CD4-positive, CD25-positive, alpha-beta regulatory T cell (primary cell): ENCODE data around the gene NAPA. TPM values are rescaled to one million over a fixed set of nuclear protein-coding genes. Genes with fewer than 3 reads are reported as not detected.

Source experiments
- ATAC-seq, 2 donors: fragments of 150-1000 bp; cut with Tn5 transposase; one replicate each; pipeline ENCODE4 v1.10.0; 2021; ENCODE audit warnings: low read depth in 2 of 2, moderate number of reproducible peaks in 2 of 2, moderate library complexity in 1 of 2
- DNase-seq, 3 donors: peaks; one replicate each; pipeline versions ENCODE4 v3.0.0 to v3.0.0-alpha.2; 2012 to 2022; ENCODE audit warnings: mixed read lengths in 1 of 3
- H3K27ac ChIP-seq: one replicate; pipeline ENCODE4 v1.7.0; 2013; ENCODE audit warnings: mild to moderate bottlenecking, low read length; ENCODE audit not compliant: insufficient read depth, poor library complexity, severe bottlenecking
- H3K27me3 ChIP-seq: one replicate; pipeline ENCODE4 v1.7.0; 2013; ENCODE audit warnings: low read length; ENCODE audit not compliant: control insufficient read depth, insufficient read depth
- H3K36me3 ChIP-seq: one replicate; pipeline ENCODE4 v1.7.0; 2013; ENCODE audit warnings: mild to moderate bottlenecking, low read length, moderate library complexity; ENCODE audit not compliant: control insufficient read depth, insufficient read depth
- H3K4me1 ChIP-seq: 2 replicates; pipeline ENCODE4 v1.7.0; 2013; ENCODE audit warnings: mild to moderate bottlenecking, low read length; ENCODE audit not compliant: insufficient read depth, control insufficient read depth, poor library complexity, severe bottlenecking
- H3K4me3 ChIP-seq: one replicate; pipeline ENCODE4 v1.7.0; 2013; ENCODE audit warnings: low read depth, mild to moderate bottlenecking, low read length, moderate library complexity
- H3K9me3 ChIP-seq, 2 experiments: 1 replicate in 1 of 2; 2 replicates in 1 of 2; pipeline ENCODE4 v1.7.0; 2013; ENCODE audit warnings: low read length in 2 of 2, mild to moderate bottlenecking in 1 of 2, moderate library complexity in 1 of 2; ENCODE audit not compliant: control insufficient read depth in 2 of 2
- H3K27ac Mint-ChIP-seq, 3 donors: one replicate each; pipeline ENCODE4 v1.8.0; 2020 to 2022; ENCODE audit warnings: mild to moderate bottlenecking in 3 of 3, mixed read lengths in 3 of 3, moderate library complexity in 2 of 3
- H3K27me3 Mint-ChIP-seq: one replicate; pipeline ENCODE4 v1.8.0; 2022; ENCODE audit warnings: mild to moderate bottlenecking, mixed read lengths
- H3K36me3 Mint-ChIP-seq: one replicate; pipeline ENCODE4 v1.8.0; 2020; ENCODE audit warnings: mixed read lengths
- H3K4me1 Mint-ChIP-seq, 4 donors: one replicate each; pipeline ENCODE4 v1.8.0; 2020 to 2022; ENCODE audit warnings: mixed read lengths in 4 of 4, mild to moderate bottlenecking in 1 of 4
- H3K4me3 Mint-ChIP-seq, 4 donors: one replicate each; pipeline ENCODE4 v1.8.0; 2020 to 2022; ENCODE audit warnings: mild to moderate bottlenecking in 4 of 4, mixed read lengths in 4 of 4, moderate library complexity in 3 of 4
- H3K9me3 Mint-ChIP-seq, 7 donors: one replicate each; pipeline ENCODE4 v1.8.0; 2020 to 2022; ENCODE audit warnings: mixed read lengths in 7 of 7, mild to moderate bottlenecking in 3 of 7, moderate library complexity in 2 of 7
- polyA plus RNA-seq, 4 donors: library from polyadenylated mRNA; unstranded; fragments of 300-500 nt; fragmentation: Illumina TruSeq; gene quantifications; one replicate each; pipeline ENCODE4 v1.2.3, GENCODE V29; 2021
- total RNA-seq: library from RNA; stranded (reverse); gene quantifications from one replicate; pipeline ENCODE4 v1.2.3, GENCODE V29; 2022

Gene NAPA
- total and polyA plus RNA-seq, 5 donors from 2014 or later = 87.3 to 155 (median 93.0) TPM

GRCh38 chr19:47538812-47539211 is 23.9 kb upstream of the NAPA start:
- Histone ChIP-seq H3K27me3 (no peaks in the 10 kb centered on the region), H3K9me3 (no peaks in the 10 kb centered on the region), H3K27ac (no peak overlapping the region), H3K4me3 (no peak overlapping the region), H3K4me1 (peaks cover 7% of the 10 kb centered on the region), H3K36me3 (no peaks in the 10 kb centered on the region)
- no peak for ATAC-seq
- no peak overlapping the region for H3K27ac Mint-ChIP-seq
- H3K27me3 Mint-ChIP-seq = peaks cover 15% of the 10 kb centered on the region
- no peaks in the 10 kb centered on the region for H3K36me3 Mint-ChIP-seq
- H3K4me1 Mint-ChIP-seq = peaks cover 3 to 16% (median 10%) of the 10 kb centered on the region in 4 donors
- DNase-seq = no peak
- H3K9me3 Mint-ChIP-seq = no peaks in the 10 kb centered on the region
- no peak overlapping the region for H3K4me3 Mint-ChIP-seq

DNA sequence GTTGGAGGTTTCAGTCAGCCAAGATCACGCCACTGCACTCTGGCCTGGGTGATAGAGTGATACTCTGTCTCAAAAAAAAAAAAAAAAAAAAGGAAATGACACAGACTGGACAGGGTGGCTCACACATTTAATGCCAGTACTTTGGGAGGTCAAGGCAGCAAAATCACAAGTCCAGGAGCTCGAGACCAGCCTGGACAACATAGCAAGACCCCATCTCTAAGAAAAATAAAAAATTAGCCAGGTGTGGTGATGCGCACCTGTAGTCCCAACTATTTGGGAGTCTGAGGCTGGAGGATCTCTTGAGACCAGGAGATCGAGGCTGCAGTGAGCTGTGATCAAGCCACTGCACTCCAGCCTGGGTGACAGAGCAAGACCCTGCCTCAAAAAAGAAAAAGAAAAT is 22.6 kb upstream of the NAPA start:
- H3K36me3 Mint-ChIP-seq = no peaks in the 10 kb centered on the region
- H3K4me1 ChIP-seq = peaks cover 7% of the 10 kb centered on the region
- no peak overlapping the region for H3K27ac ChIP-seq
- DNase-seq = no peak
- no peak for ATAC-seq
- H3K27ac Mint-ChIP-seq = no peak overlapping the region
- no peaks in the 10 kb centered on the region for H3K27me3 ChIP-seq
- H3K36me3 ChIP-seq = no peaks in the 10 kb centered on the region
- H3K27me3 Mint-ChIP-seq = peaks cover 17% of the 10 kb centered on the region
- no peak overlapping the region for H3K4me3 ChIP-seq
- H3K4me1 Mint-ChIP-seq = peaks cover 3 to 16% (median 10%) of the 10 kb centered on the region in 4 donors
- H3K9me3 Mint-ChIP-seq = no peaks in the 10 kb centered on the region
- H3K9me3 ChIP-seq = no peaks in the 10 kb centered on the region
- no peak overlapping the region for H3K4me3 Mint-ChIP-seq

DNA sequence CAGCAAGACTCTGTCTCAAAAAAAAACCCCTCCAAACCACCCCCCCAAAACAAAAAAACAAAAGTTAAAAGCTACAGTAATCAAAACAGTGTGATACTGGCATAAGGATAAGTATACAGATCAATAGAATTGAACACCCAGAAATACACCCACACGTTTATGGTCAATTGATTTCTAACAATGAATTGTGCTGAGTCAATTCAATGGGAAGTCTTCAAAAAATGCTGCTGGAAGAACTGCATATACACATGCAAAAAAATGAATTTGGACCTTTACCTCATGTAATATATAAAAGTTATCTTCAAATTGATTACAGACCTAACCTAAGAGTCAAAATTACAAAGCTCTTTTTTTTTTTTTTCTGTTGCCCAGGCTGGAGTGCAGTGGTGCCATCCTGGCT is 19.8 kb upstream of the NAPA start:
- H3K27me3 ChIP-seq = no peaks in the 10 kb centered on the region
- no peak for DNase-seq
- no peak for ATAC-seq
- no peak overlapping the region for H3K4me3 ChIP-seq
- Mint-ChIP-seq H3K36me3 (no peaks in the 10 kb centered on the region), H3K27ac (no peak overlapping the region), H3K9me3 (no peaks in the 10 kb centered on the region), H3K27me3 (peaks cover 9% of the 10 kb centered on the region), H3K4me1 (peaks cover 0 to under 1% (median 0%) of the 10 kb centered on the region in 4 donors), H3K4me3 (no peak overlapping the region)
- H3K9me3 ChIP-seq = no peaks in the 10 kb centered on the region
- no peaks in the 10 kb centered on the region for H3K36me3 ChIP-seq
- H3K4me1 ChIP-seq = no peaks in the 10 kb centered on the region
- no peak overlapping the region for H3K27ac ChIP-seq

- no peak for ATAC-seq
- Mint-ChIP-seq H3K9me3 (no peaks in the 10 kb centered on the region), H3K36me3 (no peaks in the 10 kb centered on the region), H3K27me3 (peaks cover 9% of the 10 kb centered on the region), H3K4me1 (no peaks in the 10 kb centered on the region), H3K27ac (no peak overlapping the region), H3K4me3 (no peak overlapping the region)
- Histone ChIP-seq H3K9me3 (no peaks in the 10 kb centered on the region), H3K27ac (no peak overlapping the region), H3K4me1 (no peaks in the 10 kb centered on the region), H3K27me3 (no peaks in the 10 kb centered on the region), H3K4me3 (no peak overlapping the region), H3K36me3 (no peaks in the 10 kb centered on the region)
- DNase-seq = no peak
Observed at GRCh38 chr19:47531640-47532387, 17.0 kb upstream of the NAPA start.

GRCh38 chr19:47529018-47529742 is 14.3 kb upstream of the NAPA start:
- Histone ChIP-seq H3K4me3 (no peak overlapping the region), H3K27ac (no peak overlapping the region), H3K9me3 (no peaks in the 10 kb centered on the region), H3K36me3 (no peaks in the 10 kb centered on the region), H3K4me1 (no peaks in the 10 kb centered on the region), H3K27me3 (no peaks in the 10 kb centered on the region)
- no peak for ATAC-seq
- no peak overlapping the region for H3K27ac Mint-ChIP-seq
- no peaks in the 10 kb centered on the region for H3K36me3 Mint-ChIP-seq
- H3K9me3 Mint-ChIP-seq = no peaks in the 10 kb centered on the region
- H3K4me3 Mint-ChIP-seq = no peak overlapping the region
- peaks cover 9% of the 10 kb centered on the region for H3K27me3 Mint-ChIP-seq
- DNase-seq = no peak
- H3K4me1 Mint-ChIP-seq = no peaks in the 10 kb centered on the region

DNA sequence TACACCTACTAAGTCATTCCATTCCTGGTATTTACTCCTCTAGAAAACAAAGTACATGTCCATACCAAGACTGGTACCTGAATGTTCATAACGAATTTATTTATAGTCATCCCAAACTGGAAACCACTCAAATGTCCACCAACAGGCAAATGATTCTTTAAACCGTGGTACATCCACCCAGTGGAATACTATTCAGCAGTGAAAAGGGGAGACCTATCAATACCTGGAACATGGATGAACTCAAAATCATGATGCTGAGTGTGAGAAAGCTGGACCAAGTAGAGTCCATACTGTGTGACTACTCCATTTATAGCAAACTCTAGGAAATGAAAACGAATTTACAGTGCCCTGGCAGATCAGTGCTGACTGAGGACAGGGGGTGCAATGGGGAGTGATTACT is 11.9 kb upstream of the NAPA start:
- ATAC-seq (no peak), DNase-seq (no peak)
- H3K4me3 ChIP-seq = no peak overlapping the region
- Mint-ChIP-seq H3K4me3 (peak overlapping the region in 1 of 4 donors; percentile 27), H3K9me3 (peaks cover 0 to 1% (median 0%) of the 10 kb centered on the region in 7 donors), H3K27ac (no peak overlapping the region), H3K4me1 (peaks cover 0 to 6% (median 3%) of the 10 kb centered on the region in 4 donors), H3K36me3 (no peaks in the 10 kb centered on the region), H3K27me3 (peaks cover 6% of the 10 kb centered on the region)
- H3K27me3 ChIP-seq = no peaks in the 10 kb centered on the region
- no peaks in the 10 kb centered on the region for H3K4me1 ChIP-seq
- H3K36me3 ChIP-seq = no peaks in the 10 kb centered on the region
- no peaks in the 10 kb centered on the region for H3K9me3 ChIP-seq
- no peak overlapping the region for H3K27ac ChIP-seq

- no peak overlapping the region for H3K4me3 ChIP-seq
- Mint-ChIP-seq H3K27me3 (peaks cover 11% of the 10 kb centered on the region), H3K4me1 (peaks cover 0 to 8% (median 5%) of the 10 kb centered on the region in 4 donors), H3K4me3 (no peak overlapping the region), H3K9me3 (peaks cover 0 to 1% (median 0%) of the 10 kb centered on the region in 7 donors), H3K36me3 (no peaks in the 10 kb centered on the region), H3K27ac (no peak overlapping the region)
- no peaks in the 10 kb centered on the region for H3K9me3 ChIP-seq
- ATAC-seq = no peak
- H3K27me3 ChIP-seq = peaks cover 2% of the 10 kb centered on the region
- H3K27ac ChIP-seq = no peak overlapping the region
- DNase-seq = no peak
- H3K36me3 ChIP-seq = no peaks in the 10 kb centered on the region
- H3K4me1 ChIP-seq = no peaks in the 10 kb centered on the region
Observed at GRCh38 chr19:47523473-47523872, 8.6 kb upstream of the NAPA start.
